CD4-positive, alpha-beta T cell treated with Interleukin-17A for 1 hour (primary cell): ENCODE results near the gene RNF32.

Experiments
- DNase-seq: peaks from one replicate; pipeline ENCODE4 v3.0.0-alpha.2; 2020

Gene RNF32

DNA sequence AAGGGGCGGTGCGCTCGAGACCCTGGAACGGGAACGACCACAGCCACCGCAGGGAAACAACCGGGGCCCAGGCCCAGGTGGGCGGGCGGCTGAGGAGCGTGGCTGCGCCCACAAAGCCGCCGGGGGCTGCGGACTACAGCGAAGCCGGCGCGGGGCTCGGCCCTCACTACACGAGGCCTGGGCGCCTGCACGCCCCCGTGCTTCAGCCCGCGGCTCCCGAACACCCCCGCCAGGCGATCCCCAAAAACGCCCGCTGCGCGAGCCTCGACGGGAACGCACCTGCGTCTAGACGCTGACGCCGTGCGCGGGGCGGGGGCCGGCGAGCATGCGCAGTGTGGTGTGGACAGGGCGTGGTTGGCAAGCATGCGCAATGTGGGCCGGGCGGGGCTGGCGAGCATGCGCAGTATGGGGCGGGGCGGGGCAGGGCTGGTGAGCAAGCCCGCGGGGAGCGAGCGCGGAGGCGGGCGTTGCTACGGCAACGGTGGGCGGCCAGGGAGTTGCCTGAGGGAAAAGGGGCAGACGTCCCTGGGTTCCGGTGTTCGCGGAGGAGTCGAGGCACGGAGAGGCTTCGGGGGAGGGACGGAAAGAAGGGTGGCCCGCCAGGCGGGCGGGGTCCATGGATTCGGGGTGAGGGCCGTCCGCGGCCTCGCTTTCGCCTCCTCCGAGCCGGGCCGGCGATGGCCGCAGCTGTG, at the start of gene RNF32:
Gene RNF32 (plus strand): TSS at position 518 of the 692 bp plus-strand sequence. CDS start 3,104 bp downstream, outside the sequence.
- DNase-seq = peak; percentile 96

DNA sequence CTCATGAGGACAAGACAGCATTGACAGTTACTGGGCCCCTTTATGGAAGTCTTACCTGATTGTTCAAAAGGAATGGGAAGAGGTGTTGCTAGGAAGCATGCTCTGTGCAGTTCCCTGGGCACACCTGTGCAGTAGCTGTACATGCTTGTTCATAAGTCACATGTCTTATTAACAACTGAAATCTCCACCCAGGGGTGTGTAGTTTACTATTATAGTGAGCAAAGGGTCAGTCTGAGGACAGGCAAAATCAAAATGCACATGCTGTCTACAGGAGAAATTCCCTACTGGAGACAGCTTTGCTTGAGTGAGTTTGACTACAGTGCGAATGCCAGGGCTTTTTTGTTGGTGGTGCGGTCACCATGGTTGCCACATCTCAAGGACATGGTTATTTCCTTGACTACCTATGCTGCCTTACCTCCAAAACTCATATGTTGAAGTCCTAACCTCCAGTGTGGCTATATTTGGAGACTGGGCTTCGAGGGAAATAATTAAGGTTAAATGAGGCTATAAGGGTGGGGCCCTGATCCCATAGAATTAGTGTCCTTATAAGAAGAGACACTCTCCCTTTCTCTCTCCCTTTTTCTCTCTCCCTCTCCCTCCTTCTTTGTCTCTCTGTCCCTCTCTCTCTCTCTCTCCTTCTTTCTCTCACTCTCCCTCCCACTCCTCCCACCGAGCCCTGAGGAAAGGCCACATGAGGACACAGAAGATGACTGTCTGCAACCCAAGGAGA, 48.3 kb upstream of the RNF32 start:
- no peak for DNase-seq

DNA sequence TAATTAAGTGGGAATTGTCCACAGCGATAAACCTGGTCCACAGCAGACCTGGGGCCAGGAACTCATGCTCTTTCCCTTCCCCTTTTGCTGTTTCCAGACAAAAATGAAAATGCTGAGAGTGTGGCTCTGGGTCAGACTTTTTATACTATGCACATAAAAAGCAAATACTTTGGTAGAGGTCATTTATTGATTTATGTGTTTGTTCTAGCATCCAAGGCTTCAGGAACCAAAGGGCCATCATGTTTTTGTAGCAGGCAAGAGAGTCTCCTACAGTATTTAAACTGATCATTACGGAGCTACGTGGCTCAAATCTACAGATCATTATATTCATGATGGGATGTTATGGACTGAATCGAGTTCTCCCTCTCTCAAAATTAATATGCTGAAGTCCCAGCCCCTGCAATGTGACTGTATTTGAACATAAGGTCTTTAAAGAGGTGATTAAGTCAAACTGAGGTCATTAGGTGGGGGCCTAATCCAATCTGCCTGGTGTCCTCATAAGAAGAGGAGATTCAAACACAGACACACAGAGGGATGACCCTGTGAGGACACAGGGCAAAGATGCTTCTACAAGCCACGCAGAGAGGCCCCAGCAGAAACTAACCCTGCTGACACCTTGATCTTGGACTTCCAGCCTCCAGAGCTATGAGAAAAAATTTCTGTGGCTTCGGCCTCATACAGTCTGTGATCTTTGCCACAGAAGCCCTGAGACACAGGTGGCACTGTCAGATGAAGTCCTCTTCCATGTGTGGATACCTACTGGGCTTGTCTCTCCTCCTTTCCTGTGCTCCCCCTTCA, 46.1 kb upstream of the RNF32 start:
- DNase-seq = no peak

DNA sequence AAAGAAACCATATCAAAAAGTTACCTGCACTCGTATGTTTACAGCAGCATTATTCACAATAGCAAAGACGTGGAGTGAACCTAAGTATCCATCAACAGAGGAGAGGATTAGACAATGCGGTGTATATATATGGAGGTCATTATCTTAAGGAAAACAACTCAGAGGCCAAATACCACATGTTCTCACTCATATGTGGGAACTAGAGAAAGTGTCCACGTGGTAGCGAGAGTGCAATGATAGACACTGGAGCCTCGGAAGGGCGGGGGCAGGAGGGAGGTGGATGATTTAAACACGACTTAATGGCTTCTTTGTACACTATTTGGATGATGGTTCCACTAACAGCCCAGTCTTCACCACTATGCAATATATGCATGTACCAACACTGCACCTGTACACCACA, 40.1 kb upstream of the RNF32 start:
- DNase-seq = no peak

DNA sequence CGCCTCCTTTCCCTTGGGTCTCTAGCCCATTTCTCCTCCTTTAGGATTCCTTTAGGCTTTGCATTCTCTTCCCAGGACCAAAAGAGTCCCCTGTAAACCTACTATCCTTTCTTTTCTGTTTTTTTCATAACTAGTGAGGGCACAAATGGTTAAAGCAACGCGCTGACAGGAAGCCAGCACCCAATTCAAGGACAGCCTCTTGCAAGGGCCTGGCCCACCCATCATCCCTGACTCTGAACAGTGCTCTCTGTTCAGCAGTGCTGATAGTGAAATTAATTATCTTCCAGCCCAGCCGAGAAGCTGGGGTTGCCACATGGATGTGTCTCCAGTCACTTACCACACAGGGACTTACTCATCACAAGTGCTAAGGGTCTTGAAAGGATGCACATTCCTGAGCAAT, 38.3 kb upstream of the RNF32 start:
- DNase-seq = no peak

DNA sequence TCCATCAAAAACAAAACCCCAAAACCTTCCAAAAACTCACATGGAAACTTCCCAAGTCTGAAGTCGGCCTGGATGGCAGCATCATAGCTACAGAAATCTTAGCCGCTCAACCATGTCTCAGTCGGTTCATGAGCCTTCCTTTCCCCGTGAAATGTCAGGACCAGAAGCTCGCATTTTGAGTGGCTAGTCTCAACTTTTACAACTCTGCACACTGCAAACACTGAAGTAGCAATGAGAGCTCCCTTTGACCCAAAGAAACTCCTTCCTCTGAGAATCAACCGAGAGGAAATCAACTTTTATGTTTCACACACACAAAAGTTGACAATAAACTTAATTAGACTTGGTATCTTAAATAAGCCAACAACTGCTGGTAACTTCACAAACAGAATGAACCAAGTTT, 37.6 kb upstream of the RNF32 start:
- DNase-seq = no peak

DNA sequence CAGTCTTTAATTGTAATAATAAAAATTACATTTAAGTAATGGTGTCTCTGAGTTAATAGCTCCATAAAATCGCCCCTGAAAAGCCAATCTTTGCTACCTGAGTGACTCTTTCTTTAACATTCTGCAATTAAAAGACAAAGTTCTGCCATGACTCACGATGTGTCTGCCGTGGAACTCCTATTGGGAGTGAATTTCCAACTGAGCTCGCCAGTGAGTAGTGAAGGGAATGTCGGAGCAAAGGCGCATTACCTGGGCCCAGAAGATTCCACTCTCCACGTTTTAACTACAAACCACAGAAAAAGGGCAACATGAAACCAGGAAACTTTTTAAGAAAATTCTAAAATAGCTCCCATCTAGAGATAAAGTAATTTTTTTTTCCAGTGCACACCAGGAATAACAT, 36.9 kb upstream of the RNF32 start:
- DNase-seq = no peak

DNA sequence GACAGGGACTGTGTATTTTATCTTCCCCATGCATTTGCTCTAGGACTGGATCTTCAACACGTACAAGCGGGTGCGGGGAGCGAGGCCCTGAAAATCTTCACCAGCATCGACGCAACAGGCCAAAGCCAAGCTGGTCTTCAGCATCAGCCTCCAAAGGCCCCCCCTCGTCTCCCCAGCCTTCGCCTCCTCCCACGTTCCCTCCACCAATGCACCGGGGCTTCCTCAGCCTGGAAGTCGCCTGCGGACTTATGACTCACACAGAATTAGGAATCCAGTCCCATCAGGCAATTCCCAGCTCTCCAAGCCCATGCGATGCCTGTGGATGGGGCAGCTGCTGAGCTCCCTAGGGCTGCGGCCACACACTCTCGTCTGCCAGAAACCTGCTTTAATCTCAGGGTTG, 36.3 kb upstream of the RNF32 start:
- DNase-seq = no peak

DNA sequence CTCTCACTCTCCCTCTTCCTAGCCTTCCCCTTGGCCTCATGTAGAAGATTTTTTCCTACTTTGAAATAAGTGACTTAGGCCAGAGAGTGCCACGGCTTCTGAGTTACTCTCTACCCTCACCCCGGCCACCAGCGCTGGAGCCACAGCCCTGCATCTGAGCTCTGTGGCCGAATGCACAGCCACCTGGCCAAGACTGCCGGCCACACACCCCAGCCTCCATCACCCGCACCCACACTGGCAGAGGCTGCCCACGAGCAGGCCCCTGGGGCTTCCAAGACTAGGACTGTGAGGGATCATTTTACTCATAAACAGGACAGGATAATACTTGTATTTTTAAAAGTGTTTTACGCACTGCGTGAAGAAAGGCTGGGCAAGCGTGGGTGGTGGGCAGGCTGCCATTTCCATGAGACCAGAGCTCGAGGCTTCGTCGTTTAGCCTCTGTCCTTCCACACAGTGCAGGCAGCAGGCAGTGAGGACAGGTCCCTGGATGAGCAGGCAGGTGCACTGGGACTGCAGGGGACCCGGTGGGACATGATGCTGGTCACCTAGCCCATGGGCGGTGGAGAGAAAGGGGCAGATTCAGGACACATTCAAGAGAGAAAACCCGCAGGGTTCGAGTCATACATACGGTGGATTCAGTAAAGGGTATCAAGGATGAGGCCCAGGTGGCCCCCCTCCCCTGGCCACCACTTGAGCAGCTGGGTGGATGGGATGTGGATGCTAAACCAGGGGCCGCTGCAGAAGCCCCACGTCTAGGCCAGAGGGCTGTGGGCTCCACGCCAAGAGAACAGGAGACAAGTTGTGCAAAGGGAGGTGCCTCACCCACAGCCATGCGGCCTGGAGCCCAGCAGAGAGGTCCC, 35.5 kb upstream of the RNF32 start:
- DNase-seq = no peak

DNA sequence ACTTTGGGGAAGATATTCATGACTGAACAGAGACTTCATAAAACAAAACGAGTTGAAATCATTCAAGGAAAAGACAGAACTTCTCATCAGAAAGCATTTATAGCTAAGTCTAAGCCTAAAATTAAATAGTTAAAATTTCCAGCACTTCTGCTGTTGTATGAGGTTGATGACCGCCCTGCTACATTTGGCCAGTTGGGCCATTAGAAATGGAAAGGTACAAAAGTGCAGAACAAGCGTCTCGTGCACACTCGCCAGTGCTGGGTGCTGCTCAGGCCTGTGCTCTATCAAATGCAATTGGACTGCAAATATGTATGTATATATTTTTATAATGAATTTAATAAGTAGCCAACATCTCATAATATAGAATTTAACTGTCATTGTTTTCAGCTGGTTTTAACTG, 34.4 kb upstream of the RNF32 start:
- no peak for DNase-seq

DNA sequence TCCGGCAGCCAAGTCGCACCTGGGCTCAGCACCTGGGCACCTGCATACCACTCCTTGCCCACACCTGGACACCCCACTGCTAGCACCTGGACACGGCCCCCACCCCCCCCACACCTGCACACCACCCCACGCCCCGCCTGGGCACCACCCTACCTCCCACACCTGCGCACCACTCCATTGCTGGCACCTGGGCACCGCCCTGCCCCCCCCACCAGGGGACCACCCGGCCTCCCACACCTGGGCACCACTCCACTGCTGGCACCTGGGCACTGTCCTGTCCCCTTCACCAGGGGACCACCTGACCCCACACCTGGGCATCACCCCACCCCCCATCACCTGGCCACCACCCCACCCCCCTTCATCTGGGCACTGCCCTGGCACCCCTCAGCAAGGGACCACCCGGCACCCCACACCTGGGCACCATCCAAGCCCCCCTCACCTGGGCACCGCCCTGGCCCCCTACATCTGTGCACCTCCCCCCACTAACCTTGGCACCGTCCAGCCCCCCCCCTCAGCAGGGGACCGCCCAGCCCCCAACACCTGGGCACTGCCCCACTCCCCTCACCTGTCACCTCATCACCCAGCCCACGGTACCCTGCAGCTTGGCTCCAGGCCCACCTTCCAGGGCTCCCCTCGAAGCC, 33.8 kb upstream of the RNF32 start:
- DNase-seq = no peak

DNA sequence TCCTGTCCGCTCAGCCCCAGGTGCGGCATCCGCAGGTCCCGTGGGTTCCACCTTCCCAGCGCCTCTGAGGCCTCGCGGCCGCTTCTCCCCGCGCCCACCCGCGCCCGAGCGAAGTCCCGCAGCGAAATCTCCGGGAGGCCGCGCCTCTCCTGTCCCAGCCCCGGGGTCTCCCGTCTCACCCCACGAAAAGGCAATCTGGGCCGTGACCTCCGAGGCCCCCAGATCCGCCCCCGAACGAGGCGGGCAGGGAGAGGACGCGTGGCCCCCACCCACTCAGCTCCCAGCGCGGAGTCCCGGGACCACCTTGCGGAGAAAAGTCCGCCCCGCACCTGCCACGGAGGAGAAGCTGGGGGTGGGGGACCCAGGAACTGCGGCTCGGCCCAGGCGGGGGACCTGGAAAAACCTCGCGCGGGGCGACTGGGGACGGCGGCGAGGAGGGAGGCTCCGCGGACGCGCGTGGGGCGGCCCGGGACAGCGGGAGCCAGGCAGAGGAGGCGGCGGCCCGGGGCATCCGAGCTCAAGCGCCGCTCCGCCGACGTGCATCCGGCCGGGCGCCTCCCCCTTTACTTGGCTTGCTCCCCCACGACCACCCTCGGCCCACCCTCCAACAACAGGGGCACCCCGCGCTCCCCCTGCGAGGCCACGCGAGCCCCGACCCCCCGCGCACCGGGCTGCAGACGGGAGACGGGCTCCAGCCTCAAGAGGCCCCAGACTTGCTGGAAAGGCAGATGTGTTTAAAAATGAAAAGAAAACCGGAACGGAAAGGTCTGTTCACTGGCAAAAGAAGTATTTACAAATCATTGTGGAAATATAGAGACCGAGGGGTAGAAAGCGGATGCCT, 33.0 kb upstream of the RNF32 start:
- DNase-seq = no peak

DNA sequence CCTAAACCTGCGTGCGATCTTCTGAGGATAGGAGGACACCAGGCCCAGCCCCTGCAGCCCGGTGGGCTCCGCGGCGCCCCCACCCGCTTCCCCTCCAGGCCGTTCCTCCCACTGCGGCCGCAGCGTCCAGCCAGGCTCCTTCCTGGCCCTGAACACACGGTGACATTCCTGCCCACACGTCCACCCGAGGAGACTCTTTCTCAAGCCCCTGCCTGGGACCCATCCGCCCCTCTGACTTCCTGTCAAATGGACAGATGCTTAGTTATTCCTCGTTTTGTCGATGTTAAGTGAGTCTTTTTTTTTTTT, 32.4 kb upstream of the RNF32 start:
- no peak for DNase-seq

DNA sequence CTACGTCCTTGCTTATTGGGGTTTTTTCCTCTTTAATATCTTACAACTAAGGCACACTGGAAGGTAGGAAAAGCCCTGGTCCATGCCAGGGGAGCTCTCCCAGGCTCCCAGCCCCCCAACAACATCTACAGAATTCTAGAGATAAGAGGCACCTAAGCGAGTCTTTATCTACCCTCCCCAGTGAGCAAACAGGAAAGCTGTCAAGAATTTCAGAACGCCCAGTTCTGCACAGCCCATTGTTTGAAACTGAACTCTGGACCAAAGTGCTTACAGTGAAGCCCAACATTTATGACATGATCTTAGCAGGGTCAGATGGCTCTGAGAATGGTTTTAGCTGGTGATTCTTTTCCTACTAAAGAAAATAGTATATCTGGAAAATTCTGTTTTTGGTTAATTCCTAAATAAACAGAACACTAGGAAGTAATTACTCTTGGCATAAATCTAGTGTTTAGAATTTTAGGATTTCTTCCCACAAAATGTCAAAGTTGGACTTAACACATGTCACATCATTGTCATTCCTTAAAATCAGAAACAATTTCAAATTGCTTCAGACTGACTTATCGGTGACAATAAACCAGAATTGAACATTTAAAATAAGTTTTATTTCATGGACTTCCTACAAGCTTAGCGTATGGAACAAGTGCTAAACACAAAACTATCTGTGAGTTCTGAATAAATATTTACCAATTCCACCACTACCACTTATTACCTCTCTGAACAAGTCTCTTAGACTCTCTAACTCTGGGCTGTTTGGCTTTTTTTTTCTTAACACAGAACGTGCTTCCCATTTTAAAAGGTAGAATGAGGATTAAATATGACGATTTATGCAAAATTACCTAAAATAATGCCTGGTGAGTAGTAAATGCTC, 31.3 kb upstream of the RNF32 start:
- no peak for DNase-seq

DNA sequence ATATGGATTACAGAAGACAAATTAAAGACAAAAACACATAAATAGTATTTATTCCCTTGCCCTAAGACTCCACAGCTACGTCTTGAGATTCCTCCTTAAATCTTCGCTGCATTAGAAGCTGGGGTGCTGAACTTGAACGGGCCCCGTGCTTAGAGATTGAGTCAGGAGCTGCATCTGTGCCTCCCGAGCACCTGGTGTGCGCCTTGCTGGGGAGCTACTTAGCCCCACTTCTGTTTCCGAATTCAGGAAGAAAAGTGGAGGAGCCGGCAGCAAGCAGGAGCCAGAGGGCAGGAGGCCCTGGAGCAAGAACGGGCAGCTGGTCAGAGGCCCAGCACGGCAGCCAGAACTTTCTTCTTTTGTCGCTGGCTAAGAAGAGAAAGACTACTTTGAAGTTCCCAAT, 30.4 kb upstream of the RNF32 start:
- DNase-seq = no peak

DNA sequence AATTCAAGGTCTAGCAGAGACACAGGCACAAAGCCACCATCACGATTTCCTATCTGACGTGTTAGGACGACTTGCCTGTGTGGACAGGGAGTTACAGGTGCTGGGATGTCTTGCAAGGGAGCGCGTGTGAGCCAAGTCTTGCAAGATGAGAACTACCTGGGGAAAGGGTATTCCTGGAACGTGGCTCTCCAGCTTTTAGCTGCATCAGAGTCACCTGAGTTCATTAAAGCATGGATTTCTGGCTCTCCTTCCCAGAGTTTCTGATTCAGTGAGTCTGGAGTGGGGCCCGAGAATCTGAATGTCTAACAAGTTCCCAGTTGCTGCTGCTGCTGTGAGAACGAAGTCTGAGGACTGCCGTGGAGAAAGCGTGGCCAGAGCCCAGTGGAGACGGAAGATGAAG, 30.0 kb upstream of the RNF32 start:
- no peak for DNase-seq

DNA sequence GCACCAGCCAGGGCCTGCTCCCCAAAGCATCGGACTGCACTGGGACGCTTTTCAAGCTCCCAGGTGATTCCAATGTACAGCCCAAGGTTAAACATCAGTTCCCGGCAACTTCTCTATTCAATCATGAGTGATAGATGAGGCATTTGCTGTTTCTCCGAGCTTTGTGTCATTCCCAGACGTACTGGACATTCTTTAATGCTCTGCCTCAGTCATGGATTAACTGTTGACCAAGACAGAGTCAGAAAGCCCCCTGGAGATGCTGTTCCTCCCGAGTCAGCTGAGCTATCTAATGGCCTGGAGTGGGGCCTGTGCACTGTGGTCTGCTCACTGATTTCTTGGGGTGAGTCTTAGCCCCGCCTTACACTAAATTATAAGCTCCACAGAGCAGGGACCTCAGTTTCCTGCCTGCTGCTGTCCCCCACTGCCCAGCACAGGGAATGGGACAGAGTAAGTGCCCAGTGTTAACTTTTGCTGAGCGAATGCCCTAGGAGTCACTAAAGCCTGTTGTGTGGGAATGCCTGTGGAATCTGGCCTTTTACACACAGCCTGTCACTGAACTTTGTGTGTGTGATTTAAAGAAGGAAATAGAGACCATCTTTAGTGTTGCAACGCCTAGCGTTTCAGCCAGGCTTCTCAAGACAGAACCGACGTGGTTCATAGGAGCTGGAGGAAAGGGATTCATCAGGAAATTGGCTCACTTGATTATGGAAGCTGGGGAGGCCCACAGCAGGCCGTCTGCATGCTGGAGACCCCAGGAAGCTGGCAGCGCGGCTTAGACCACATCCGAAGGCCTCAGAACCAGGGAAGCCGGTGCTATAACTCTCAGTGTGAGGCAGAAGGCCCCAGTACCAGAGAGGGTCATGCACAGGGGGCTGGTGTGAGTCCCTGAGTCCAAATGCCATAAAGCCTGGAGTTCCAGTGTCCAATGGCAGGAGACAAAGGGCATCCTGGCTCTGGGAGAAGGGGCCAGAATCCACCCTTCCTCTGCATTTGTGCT, 29.3 kb upstream of the RNF32 start:
- no peak for DNase-seq

DNA sequence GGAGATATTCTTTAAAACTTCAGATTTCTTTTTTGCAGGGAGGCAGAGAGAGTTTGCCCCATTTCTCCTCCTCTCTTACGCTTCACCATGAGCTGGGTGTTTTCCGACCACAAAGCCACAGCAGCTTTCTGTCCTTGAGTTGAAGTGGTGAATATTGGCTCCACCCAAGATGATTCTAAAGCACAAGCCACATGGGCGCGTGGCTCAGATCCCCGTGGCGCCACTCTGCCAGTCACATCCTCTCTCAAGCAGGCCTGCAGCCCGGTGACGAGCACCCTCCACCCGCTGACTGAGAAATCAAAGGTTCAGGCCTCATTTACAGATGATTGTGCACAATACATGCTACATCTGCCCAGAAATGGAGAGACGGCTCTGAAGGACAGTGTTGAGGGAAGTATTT, 27.6 kb upstream of the RNF32 start:
- peak; percentile 84 for DNase-seq
